ENCODE data around the gene ZCWPW2.

The ZCWPW2 gene, protein sequence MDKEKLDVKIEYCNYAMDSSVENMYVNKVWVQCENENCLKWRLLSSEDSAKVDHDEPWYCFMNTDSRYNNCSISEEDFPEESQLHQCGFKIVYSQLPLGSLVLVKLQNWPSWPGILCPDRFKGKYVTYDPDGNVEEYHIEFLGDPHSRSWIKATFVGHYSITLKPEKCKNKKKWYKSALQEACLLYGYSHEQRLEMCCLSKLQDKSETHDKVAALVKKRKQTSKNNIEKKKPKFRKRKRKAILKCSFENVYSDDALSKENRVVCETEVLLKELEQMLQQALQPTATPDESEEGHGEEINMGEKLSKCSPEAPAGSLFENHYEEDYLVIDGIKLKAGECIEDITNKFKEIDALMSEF

DNA sequence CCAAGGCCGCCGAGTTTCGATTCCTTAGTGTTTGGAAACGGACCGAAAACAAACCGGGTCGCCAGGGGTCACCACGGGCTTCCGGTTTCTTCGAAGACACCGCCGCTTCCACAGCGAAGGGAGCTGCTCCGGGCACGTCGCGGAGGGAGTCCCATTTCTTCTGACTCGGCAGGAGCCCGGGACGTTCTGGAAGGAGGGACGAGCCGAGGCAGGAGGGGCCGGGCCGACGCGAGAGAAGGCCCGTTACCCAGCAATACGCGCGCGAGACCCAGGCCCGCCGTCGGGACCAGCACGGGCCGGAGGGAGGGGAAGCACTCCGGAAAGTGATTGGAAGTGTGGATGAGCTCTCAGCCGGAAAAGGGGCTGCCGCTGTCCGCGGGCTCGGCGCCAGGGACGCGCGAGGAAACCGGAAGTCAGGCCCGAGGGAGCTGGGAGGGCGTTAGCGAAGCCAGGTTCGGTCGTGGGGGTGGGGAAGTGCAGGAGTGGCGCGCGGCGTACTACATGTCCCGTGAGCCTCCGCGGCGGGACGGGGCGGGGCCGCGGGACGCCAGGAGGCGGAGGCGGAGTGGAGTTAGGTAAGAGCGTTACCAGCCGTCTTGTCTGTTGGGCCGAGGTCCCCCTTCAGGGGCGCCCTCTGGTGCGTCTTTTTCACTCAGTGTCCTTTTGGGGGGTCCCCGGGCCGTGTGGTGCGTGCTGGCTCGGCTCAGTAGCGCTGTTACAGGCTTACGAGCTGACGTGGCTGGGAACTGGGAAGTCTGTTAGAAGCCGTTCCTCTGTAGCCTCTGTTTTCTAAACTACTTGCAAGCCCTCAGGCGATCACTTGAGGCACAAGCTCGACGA lies at the start of gene ZCWPW2, which contains the start of gene AZI2:
TSS of gene ZCWPW2 (plus strand) at position 93 of the 840 bp plus-strand sequence. CDS start 64,348 bp downstream, outside the sequence.
TSS of gene AZI2 (minus strand) at position 196 of the 840 bp plus-strand sequence. CDS start 8,207 bp downstream, outside the sequence.
- DNase-seq: peak; percentile 93

- DNase-seq: no peak
Observed at GRCh38 chr3:28299705-28300104, 48.8 kb upstream of the ZCWPW2 start.

GRCh38 chr3:28300345-28300962 lies 48.1 kb upstream of the ZCWPW2 start:
- DNase-seq: no peak

DNA sequence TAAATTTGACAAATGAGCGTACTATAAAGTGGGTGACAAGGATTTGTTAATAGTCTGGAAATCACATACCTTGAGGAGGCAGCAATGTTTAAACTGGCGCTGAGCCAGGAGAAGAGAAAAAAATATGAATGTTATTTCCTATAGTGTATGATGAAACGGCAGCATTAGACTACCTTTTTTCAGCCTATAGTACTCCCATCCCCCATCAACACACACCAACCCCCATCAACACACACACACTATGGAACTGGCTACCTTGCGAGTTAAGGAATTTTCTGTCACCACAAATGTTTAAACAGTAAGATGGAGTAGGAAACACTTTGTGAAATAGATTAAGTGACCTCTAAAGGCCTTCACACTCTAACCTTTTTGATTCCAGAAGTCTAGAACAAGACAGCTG lies 46.8 kb upstream of the ZCWPW2 start:
- no peak for DNase-seq

- DNase-seq: no peak
Observed at GRCh38 chr3:28308196-28308595, 40.3 kb upstream of the ZCWPW2 start.

DNA sequence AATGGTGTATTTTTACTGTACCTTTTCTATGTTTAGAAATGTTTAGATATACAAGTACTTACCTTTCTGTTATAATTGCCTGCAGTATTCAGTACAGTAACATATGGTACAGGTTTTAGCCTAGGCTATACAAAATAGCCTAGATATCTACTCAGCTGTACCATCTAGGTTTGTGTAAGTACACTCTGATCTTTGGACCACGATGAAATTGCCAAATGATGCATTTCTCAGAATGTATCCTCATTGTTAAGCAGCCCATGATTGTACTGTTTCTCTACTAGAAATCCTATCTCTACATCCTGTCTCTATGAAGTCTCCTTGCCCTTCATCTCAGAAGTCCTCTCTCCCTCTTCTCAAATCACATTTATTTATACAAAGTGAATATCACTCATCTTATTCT lies 32.8 kb upstream of the ZCWPW2 start:
- no peak for DNase-seq

DNA sequence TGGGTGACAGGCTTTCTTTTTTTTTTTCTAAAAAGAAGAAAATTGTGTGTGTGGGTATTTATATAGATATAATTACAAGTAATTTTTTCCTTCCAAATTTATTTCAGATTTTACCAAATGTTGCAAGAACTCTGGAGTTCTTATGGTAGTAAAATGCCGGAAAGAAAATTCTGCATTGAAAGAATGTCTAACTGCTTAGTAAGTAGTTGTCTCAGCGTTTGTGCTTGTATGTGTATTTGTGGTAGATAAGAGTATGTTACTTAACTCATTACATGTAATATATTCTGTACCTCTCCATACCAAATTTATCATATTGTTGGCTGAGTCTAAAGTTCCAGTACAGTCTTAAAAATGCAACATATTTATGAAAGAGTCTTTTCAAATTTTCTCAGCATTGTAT lies 32.3 kb upstream of the ZCWPW2 start:
- no peak for DNase-seq

- peak; percentile 73 for DNase-seq
Observed at GRCh38 chr3:28317438-28318022, 31.0 kb upstream of the ZCWPW2 start.

DNA sequence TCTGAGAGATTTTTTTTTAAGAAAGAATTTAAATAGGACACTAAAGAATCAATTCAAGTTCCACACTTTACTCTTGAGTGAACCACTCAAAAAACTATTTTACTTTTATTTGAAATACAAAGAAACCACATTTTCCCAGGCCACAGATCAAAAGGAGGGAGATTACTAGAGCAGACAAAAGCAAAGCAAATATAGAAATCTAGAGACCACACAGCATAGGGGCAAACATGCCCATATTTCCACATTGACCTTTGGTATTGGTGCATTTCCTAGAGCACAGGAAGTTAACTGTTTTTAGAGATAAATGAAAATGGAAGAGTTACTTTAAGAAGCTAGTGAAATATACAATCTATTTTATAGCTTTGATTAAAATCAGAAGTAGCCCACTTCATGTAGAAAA lies 27.5 kb upstream of the ZCWPW2 start:
- DNase-seq: no peak

- no peak for DNase-seq
Observed at GRCh38 chr3:28322464-28322863, 26.1 kb upstream of the ZCWPW2 start.

DNA sequence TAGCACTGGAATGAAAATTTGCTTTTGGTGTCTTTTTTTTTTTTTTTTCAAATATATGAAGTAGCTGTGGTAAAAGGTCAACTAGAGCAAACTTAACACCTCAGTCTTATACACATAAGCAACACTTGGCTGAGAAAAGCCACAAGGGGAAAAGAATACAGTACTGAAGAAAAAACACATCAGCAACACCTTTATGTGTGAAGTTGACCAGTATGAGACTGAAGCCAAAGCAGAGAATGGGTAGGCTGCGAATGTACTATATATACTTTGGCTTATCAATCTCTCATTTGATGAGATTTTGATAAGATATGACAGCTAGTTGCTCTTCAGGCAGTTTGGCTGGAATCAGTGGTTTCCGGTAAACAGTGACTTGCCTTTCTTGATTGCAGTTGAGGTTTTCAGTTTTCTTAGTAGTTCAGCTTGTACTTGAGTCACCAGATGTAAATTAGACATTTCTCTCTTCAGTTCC lies 22.0 kb upstream of the ZCWPW2 start:
- DNase-seq: peak; percentile 66

GRCh38 chr3:28328188-28329151 lies 20.1 kb upstream of the ZCWPW2 start:
- DNase-seq: peak; percentile 66

DNA sequence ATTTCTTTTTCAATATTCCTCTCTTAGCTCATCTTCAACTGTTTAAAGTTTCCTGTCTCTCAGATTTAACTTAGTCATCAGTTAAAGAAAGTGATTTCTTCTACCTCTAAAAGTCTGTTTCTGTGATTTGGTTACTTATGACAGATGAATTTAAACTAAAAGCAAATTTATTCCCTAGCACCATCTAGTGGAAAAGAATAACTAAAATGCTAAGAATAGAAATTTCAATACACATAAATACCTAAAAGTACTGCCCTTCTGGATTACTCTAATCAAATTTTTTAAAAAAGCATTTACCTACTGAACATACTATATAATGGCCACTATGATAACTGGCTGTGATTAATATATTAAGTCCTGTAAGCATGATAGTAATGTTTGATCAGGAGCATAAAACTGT lies 14.0 kb upstream of the ZCWPW2 start:
- no peak for DNase-seq

GRCh38 chr3:28335246-28335645 lies 13.3 kb upstream of the ZCWPW2 start:
- no peak for DNase-seq

DNA sequence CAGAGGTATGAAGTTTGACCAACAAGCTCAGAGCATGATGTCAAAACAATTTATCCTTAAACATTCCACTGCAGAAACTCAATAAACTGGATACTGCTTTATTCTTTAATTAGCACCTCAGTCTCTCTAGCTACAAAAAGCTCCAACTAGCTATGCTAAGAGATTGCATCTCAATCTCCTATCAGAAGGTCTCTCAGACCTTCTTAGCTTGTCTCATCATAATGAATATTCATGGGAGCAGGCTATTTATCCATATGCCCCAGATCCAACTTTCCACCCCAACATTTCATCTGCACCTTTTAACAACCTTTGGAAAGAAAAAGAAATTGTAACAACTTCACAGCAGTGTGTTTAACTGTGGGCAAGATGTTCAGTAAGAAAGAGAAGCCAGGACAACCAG lies 11.3 kb upstream of the ZCWPW2 start:
- no peak for DNase-seq

DNA sequence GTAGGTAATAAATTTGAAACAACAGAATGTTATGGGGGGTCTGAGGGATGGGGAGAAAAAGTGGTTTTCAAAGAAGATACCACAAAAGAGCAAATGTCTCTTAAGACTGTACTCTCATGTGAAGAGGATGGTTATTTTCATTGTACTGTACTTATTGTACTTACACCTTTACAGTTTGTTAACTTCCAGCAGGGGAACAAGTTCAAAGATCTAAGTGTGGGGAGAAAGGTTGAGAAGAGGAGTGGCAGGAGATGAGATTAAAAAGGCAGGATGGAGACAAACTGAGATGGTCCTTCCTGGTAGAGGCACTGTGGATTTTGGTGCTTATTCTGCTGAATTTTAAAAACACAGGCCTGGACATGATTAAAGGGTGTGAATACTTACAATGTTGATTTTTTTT lies 5.4 kb upstream of the ZCWPW2 start:
- DNase-seq: no peak

DNA sequence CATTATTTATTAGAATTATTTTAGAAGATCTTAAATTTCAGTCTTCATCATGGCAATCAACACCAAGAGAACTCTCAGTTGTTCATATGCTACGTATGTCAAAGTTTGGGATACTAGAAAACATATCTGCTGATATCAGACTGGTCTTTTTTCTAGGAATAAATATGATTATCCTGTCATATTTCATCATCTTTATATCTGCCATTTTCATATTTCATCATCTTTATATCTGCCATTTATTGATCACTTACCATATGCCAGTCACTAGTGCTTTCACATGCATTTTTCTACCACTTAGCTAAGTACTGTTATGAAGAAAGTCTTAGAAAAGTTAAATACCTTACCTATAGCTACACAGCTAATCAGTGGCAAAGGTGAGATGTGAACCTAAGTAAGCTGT lies 2.8 kb upstream of the ZCWPW2 start:
- no peak for DNase-seq

DNA sequence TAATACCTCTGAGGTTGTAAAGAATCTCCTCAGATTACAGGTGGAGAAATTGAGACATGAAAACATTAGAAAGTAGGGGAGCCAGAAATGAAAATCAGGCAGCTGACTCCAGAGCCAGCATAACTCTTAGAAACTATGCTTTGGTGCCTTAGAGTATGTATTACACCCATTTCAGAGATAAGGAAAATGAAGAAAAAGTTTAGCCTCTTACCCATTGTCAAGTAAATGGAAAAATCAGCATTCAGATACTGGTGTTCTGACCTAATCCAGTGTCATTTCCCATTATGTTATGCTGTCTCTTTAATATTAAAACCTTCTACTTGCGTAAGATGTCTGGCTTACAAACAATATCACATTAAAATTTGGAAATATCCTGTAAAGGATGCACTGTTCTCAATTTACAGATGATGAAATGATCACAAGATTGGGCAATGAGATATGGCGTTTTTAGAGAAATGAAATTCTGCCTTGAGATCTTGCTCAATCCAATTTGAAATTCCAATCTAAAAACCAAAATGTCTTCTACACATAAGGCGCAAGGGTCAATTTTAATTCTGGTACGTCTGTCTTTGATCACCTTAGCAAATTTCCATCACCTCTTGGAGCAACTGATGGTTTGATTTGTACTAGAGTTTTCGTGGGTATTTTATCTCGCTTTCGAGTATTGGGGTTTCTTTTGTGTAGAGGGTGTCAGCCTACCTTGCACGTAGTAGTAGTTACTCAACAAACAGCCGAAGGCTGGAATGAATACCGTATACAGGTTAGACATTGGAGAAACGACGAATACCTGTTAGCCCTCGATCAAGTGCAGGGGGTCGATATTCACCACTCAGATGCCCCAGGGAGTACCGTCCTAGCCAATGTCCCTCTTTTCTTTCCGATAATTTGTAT lies 902 bp upstream of the ZCWPW2 start:
- DNase-seq: peak; percentile 26

DNA sequence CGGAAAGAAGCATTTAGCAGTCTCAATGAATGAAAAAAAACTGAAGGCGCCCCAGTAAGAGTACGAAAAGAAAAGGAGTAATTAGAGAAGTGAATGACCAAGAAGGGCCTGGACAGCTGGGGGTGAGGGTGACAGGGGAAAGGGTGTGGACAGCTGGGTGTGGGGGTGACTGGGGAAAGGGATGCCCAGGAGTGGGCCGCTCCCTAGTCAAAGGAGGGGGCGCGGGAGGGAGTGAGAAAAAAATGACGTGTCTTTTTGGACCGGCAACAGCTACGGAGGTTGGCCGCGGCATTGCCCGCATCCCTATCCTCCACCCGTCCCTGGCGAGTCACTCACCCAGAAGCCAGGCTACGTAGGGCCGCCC lies 274 bp upstream of the ZCWPW2 start:
- no peak for DNase-seq

DNA sequence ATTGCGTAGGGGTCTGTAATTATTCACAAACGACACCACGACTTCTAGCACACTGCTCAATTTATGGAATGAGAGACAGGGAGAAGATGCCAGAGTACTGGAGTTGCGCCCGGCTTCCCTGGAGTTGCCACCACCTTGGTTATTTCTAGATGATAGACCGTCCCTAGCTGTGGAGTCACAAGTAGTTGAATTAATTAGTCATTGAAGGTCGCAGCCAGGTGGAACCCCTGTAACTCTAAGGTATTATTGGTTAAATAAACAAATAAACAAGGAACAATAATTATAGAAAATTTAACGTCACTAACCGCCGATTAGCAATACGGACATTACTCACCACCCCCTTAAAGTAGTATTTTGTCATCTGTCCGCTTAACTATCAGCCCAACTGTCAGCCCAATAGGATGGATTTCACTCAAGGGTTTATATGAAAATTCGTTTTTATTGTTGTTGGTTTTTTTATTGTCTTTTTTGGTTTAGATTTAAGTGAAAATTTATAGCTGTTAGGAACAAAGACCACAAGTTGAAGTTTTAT lies 1.0 kb downstream of the ZCWPW2 start:
- no peak for DNase-seq

- no peak for DNase-seq
Observed at GRCh38 chr3:28376424-28376823, 27.9 kb downstream of the ZCWPW2 start.
